ENCODE data around the gene ATP6V0A1. TPM values are rescaled to one million over a fixed set of nuclear protein-coding genes. Genes with fewer than 3 reads are reported as not detected.

Gene ATP6V0A1
- total and polyA plus RNA-seq, 12 donors: 42.9 to 126 (median 88.3) TPM

DNA sequence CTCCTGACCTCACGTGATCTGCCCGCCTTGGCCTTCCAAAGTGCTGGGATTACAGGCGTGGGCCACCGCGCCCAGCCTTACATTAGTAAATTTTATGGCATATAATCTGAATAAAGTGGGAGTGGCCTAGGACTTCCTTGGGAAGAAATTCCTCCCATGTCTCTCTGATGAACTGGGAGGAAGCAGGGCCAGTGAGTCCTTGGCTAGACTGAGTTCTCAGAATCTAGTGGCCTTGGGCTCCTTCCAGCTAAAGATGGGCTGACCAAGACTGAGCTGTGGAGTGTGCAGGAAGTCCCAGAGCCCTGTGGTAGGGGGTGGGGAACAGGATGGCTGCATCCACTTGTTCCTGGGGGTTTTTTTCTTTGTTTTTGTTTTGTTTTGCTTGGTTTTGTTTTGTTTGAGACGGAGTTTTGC is 67.4 kb downstream of the ATP6V0A1 start:
- Histone ChIP-seq H3K27me3 (no peaks in the 10 kb centered on the region), H3K9me3 (replicated peaks in 1 of 3) (no peaks in the 10 kb centered on the region), H3K27ac (peak overlapping the region in 4 of 5 donors; percentile 9 to 99 (median 72)), H3K36me3 (replicated peaks in 1 of 2) (peaks cover 0 to 5% of the 10 kb centered on the region in 2 donors), H3K4me3 (no peak overlapping the region), H3K4me1 (replicated peaks in 1 of 2) (peaks cover 48 to 62% of the 10 kb centered on the region in 2 donors)
- 0 to 56% (median 51%) methylated on average over 1 to 6 of the region's 6 CpGs for WGBS, 4 donors
- peak; percentile 77 to 91 (median 85) for DNase-seq
- TF ChIP-seq, protein P1, sequence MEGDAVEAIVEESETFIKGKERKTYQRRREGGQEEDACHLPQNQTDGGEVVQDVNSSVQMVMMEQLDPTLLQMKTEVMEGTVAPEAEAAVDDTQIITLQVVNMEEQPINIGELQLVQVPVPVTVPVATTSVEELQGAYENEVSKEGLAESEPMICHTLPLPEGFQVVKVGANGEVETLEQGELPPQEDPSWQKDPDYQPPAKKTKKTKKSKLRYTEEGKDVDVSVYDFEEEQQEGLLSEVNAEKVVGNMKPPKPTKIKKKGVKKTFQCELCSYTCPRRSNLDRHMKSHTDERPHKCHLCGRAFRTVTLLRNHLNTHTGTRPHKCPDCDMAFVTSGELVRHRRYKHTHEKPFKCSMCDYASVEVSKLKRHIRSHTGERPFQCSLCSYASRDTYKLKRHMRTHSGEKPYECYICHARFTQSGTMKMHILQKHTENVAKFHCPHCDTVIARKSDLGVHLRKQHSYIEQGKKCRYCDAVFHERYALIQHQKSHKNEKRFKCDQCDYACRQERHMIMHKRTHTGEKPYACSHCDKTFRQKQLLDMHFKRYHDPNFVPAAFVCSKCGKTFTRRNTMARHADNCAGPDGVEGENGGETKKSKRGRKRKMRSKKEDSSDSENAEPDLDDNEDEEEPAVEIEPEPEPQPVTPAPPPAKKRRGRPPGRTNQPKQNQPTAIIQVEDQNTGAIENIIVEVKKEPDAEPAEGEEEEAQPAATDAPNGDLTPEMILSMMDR (IDR thresholded peaks at IDR 0.05): no peak
- no peak for TF ChIP-seq POLR2A (IDR thresholded peaks at IDR 0.05)
- intact Hi-C loops (cut with DNase I): loop anchor here in 1 of 2 donors (10.0 kb wide), 1 partner anchor 211 kb away; no protein-coding TSS in a partner anchor

DNA sequence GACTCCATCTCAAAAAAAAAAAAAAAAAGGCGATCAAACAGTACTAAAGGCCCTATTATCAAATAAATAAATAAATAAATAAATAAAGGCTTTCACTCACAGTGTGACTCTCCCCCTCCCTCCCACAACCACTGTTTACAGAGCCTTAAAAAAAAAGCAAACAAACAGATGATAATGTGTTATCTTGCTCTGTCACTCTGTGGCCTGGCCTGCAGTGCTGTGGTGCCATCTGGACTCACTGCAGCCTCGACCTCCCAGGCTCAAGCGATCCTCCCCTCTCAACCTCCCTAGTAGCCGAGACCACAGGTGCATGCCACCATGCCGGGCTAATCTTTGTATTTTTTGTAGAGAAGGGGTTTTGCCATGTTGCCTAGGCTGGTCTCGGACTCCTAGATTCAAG is 69.3 kb downstream of the ATP6V0A1 start:
- Histone ChIP-seq H3K4me3 (no peak overlapping the region), H3K36me3 (replicated peaks in 1 of 2) (no peaks in the 10 kb centered on the region), H3K9me3 (replicated peaks in 1 of 3) (no peaks in the 10 kb centered on the region), H3K27me3 (no peaks in the 10 kb centered on the region), H3K27ac (no peak overlapping the region), H3K4me1 (replicated peaks in 1 of 2) (peaks cover 29 to 48% of the 10 kb centered on the region in 2 donors)
- no peak for DNase-seq
- no peak for TF ChIP-seq POLR2A (IDR thresholded peaks at IDR 0.05)
- WGBS, 4 donors: 90 to 92% (median 91%) methylated on average over 6 of the region's 6 CpGs
- intact Hi-C loops (cut with DNase I): loop anchor here in 1 of 2 donors (10.0 kb wide), 1 partner anchor 213 kb away; no protein-coding TSS in a partner anchor

DNA sequence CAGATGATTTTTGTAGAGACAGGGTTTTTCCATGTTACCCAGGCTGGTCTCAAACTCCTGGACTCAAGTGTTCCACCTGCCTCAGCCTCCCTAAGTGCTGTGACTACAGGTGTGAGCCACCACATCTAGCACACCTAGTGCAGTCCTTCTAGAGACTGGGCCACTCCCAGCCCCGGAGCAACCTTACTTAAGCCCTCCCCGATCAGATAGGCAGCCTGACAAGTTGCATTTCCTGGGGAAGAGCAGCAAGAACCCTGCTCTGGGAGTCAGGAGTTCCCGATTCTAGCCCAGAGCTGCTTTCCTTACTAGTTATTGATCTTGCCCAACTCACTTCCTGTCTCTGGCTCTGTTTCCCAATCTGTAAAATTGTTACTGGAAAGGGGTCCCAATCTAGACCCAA is 70.4 kb downstream of the ATP6V0A1 start:
- TF ChIP-seq, protein P1 (IDR thresholded peaks at IDR 0.05): no peak
- TF ChIP-seq POLR2A (IDR thresholded peaks at IDR 0.05): no peak
- intact Hi-C loops (cut with DNase I): loop anchor here in 1 of 2 donors (10.0 kb wide), 1 partner anchor 214 kb away; no protein-coding TSS in a partner anchor
- WGBS, 4 donors: 43 to 83% (median 59%) methylated on average over 2 to 3 of the region's 3 CpGs
- no peaks in the 10 kb centered on the region for H3K9me3 ChIP-seq (replicated peaks in 1 of 3)
- H3K4me3 ChIP-seq: no peak overlapping the region
- H3K27me3 ChIP-seq: no peaks in the 10 kb centered on the region
- H3K4me1 ChIP-seq (replicated peaks in 1 of 2): peaks cover 23 to 38% of the 10 kb centered on the region in 2 donors
- H3K27ac ChIP-seq: no peak overlapping the region
- no peaks in the 10 kb centered on the region for H3K36me3 ChIP-seq (replicated peaks in 1 of 2)
- DNase-seq: no peak

DNA sequence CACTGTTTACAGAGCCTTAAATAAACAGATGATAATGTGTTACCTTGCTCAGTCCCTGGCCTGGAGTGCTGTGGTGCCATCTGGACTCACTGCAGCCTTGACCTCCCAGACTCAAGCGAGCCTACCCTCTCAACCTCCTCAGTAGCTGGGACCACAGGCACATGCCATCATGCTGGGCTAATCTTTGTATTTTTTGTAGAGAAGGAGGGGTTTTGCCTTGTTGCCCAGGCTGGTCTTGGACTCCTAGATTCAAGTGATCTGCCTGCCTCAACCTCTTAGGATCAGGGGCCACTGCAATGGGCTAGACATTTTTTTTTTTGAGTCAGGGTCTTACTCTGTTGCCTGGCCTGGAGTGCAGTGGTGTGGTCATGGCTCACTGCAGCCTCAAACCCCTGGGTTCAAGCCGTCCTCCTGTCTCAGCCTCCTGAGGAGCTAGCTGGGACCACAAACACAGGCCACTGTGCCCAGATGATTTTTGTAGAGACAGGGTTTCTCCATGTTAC is 72.3 kb downstream of the ATP6V0A1 start:
- DNase-seq: peak in 1 of 7 donors; percentile 23
- Histone ChIP-seq H3K27me3 (no peaks in the 10 kb centered on the region), H3K27ac (peak overlapping the region in 3 of 5 donors; percentile 69 to 95 (median 81)), H3K4me1 (replicated peaks in 1 of 2) (peaks cover 16 to 33% of the 10 kb centered on the region in 2 donors), H3K9me3 (replicated peaks in 1 of 3) (no peaks in the 10 kb centered on the region), H3K36me3 (replicated peaks in 1 of 2) (no peaks in the 10 kb centered on the region), H3K4me3 (no peak overlapping the region)
- TF ChIP-seq, protein P1 (IDR thresholded peaks at IDR 0.05): no peak
- no peak for TF ChIP-seq POLR2A (IDR thresholded peaks at IDR 0.05)
- intact Hi-C loops (cut with DNase I): no loop called here
- 43 to 84% (median 68%) methylated on average over 2 of the region's 2 CpGs for WGBS, 4 donors
